ENCODE data around the gene CAMK2D. TPM values are rescaled to one million over a fixed set of nuclear protein-coding genes. Genes with fewer than 3 reads are reported as not detected.

The CAMK2D gene
- total RNA-seq, 1 experiment from 2014 or later: 29.5 TPM

GRCh38 chr4:113404841-113405240 is 356.7 kb downstream of the CAMK2D start:
- no peaks in the 10 kb centered on the region for H3K4me1 ChIP-seq (ENCODE audit: control insufficient read depth, insufficient read depth, low read length)
- intact Hi-C loops (cut with micrococcal nuclease; ENCODE audit: unreplicated experiment): no loop called here
- POLR2A ChIA-PET: no interaction called here
- H3K9me3 ChIP-seq (ENCODE audit: control insufficient read depth, insufficient read depth, low read depth, low read length): no peaks in the 10 kb centered on the region
- no peaks in the 10 kb centered on the region for H3K36me3 ChIP-seq (ENCODE audit: control insufficient read depth, insufficient read depth, low read length)
- BruUV-seq (replicated peaks): no TSS peak
- no peak overlapping the region for H3K4me3 ChIP-seq (ENCODE audit: low read depth in 2 of 2, low read length in 2 of 2)
- no peaks in the 10 kb centered on the region for H3K27me3 ChIP-seq (ENCODE audit: control insufficient read depth, insufficient read depth, low read length)
- ATAC-seq (no peak), DNase-seq (ENCODE audit: low read depth, low spot score) (no peak)
- TF ChIP-seq POLR2AphosphoS5 (IDR thresholded peaks at IDR 0.05; ENCODE audit: low read depth, low read length) (no peak), TCF7L2 (IDR thresholded peaks at IDR 0.05; ENCODE audit: low read depth, low read length) (no peak), SIN3A (IDR thresholded peaks at IDR 0.05; ENCODE audit: borderline replicate concordance, insufficient read depth, low read depth, low read length) (no peak), CTCF (IDR thresholded peaks at IDR 0.05) (no peak), REST (IDR thresholded peaks at IDR 0.05; ENCODE audit: insufficient read depth in 1 of 2, low read depth in 2 of 2, low read length in 1 of 2) (no peak)
- in situ Hi-C loops (cut with HindIII; ENCODE audit: low pct_unique_long_range_greater_than_20kb, low sequenced_read_pairs): no loop called here
- CTCF ChIA-PET: no interaction called here
- no peak overlapping the region for H3K27ac ChIP-seq (ENCODE audit: low read length)

GRCh38 chr4:113404167-113404571 is 357.4 kb downstream of the CAMK2D start:
- no peaks in the 10 kb centered on the region for H3K9me3 ChIP-seq (ENCODE audit: control insufficient read depth, insufficient read depth, low read depth, low read length)
- intact Hi-C loops (cut with micrococcal nuclease; ENCODE audit: unreplicated experiment) (no loop called here), in situ Hi-C loops (cut with HindIII; ENCODE audit: low pct_unique_long_range_greater_than_20kb, low sequenced_read_pairs) (no loop called here)
- no TSS peak for BruUV-seq (replicated peaks)
- no peak for TF ChIP-seq REST (IDR thresholded peaks at IDR 0.05; ENCODE audit: insufficient read depth in 1 of 2, low read depth in 2 of 2, low read length in 1 of 2)
- no peak for TF ChIP-seq POLR2AphosphoS5 (IDR thresholded peaks at IDR 0.05; ENCODE audit: low read depth, low read length)
- no peak for TF ChIP-seq CTCF (IDR thresholded peaks at IDR 0.05)
- no peak for TF ChIP-seq SIN3A (IDR thresholded peaks at IDR 0.05; ENCODE audit: borderline replicate concordance, insufficient read depth, low read depth, low read length)
- TF ChIP-seq TCF7L2 (IDR thresholded peaks at IDR 0.05; ENCODE audit: low read depth, low read length): no peak
- H3K4me3 ChIP-seq (ENCODE audit: low read depth in 2 of 2, low read length in 2 of 2): no peak overlapping the region
- DNase-seq (ENCODE audit: low read depth, low spot score) (no peak), ATAC-seq (no peak)
- H3K4me1 ChIP-seq (ENCODE audit: control insufficient read depth, insufficient read depth, low read length): no peaks in the 10 kb centered on the region
- H3K27ac ChIP-seq (ENCODE audit: low read length): no peak overlapping the region
- CTCF ChIA-PET: no interaction called here
- no peaks in the 10 kb centered on the region for H3K27me3 ChIP-seq (ENCODE audit: control insufficient read depth, insufficient read depth, low read length)
- no peaks in the 10 kb centered on the region for H3K36me3 ChIP-seq (ENCODE audit: control insufficient read depth, insufficient read depth, low read length)
- POLR2A ChIA-PET: no interaction called here

Other genes with a start within 250 kb of the CAMK2D start
- gene ARSJ, start 217.9 kb upstream of the CAMK2D start, total RNA-seq (2021; ENCODE audit: unreplicated experiment): 43.9 TPM